CD4-positive, CD25-positive, alpha-beta regulatory T cell (primary cell): ENCODE measurements around the gene GAS2L1. TPM values are rescaled to one million over a fixed set of nuclear protein-coding genes. Genes with fewer than 3 reads are reported as not detected.

Experiments used
- ATAC-seq, 2 donors: fragments of 150-1000 bp; cut with Tn5 transposase; one replicate each; pipeline ENCODE4 v1.10.0; 2021; ENCODE audit warnings: low read depth in 2 of 2, moderate number of reproducible peaks in 2 of 2, moderate library complexity in 1 of 2
- DNase-seq, 3 donors: peaks; one replicate each; pipeline versions ENCODE4 v3.0.0 to v3.0.0-alpha.2; 2012 to 2022; ENCODE audit warnings: mixed read lengths in 1 of 3
- H3K27ac ChIP-seq: one replicate; pipeline ENCODE4 v1.7.0; 2013; ENCODE audit warnings: mild to moderate bottlenecking, low read length; ENCODE audit not compliant: insufficient read depth, poor library complexity, severe bottlenecking
- H3K27me3 ChIP-seq: one replicate; pipeline ENCODE4 v1.7.0; 2013; ENCODE audit warnings: low read length; ENCODE audit not compliant: control insufficient read depth, insufficient read depth
- H3K36me3 ChIP-seq: one replicate; pipeline ENCODE4 v1.7.0; 2013; ENCODE audit warnings: mild to moderate bottlenecking, low read length, moderate library complexity; ENCODE audit not compliant: control insufficient read depth, insufficient read depth
- H3K4me1 ChIP-seq: 2 replicates; pipeline ENCODE4 v1.7.0; 2013; ENCODE audit warnings: mild to moderate bottlenecking, low read length; ENCODE audit not compliant: insufficient read depth, control insufficient read depth, poor library complexity, severe bottlenecking
- H3K4me3 ChIP-seq: one replicate; pipeline ENCODE4 v1.7.0; 2013; ENCODE audit warnings: low read depth, mild to moderate bottlenecking, low read length, moderate library complexity
- H3K9me3 ChIP-seq, 2 experiments: 1 replicate in 1 of 2; 2 replicates in 1 of 2; pipeline ENCODE4 v1.7.0; 2013; ENCODE audit warnings: low read length in 2 of 2, mild to moderate bottlenecking in 1 of 2, moderate library complexity in 1 of 2; ENCODE audit not compliant: control insufficient read depth in 2 of 2
- H3K27ac Mint-ChIP-seq, 3 donors: one replicate each; pipeline ENCODE4 v1.8.0; 2020 to 2022; ENCODE audit warnings: mild to moderate bottlenecking in 3 of 3, mixed read lengths in 3 of 3, moderate library complexity in 2 of 3
- H3K27me3 Mint-ChIP-seq: one replicate; pipeline ENCODE4 v1.8.0; 2022; ENCODE audit warnings: mild to moderate bottlenecking, mixed read lengths
- H3K36me3 Mint-ChIP-seq: one replicate; pipeline ENCODE4 v1.8.0; 2020; ENCODE audit warnings: mixed read lengths
- H3K4me1 Mint-ChIP-seq, 4 donors: one replicate each; pipeline ENCODE4 v1.8.0; 2020 to 2022; ENCODE audit warnings: mixed read lengths in 4 of 4, mild to moderate bottlenecking in 1 of 4
- H3K4me3 Mint-ChIP-seq, 4 donors: one replicate each; pipeline ENCODE4 v1.8.0; 2020 to 2022; ENCODE audit warnings: mild to moderate bottlenecking in 4 of 4, mixed read lengths in 4 of 4, moderate library complexity in 3 of 4
- H3K9me3 Mint-ChIP-seq, 7 donors: one replicate each; pipeline ENCODE4 v1.8.0; 2020 to 2022; ENCODE audit warnings: mixed read lengths in 7 of 7, mild to moderate bottlenecking in 3 of 7, moderate library complexity in 2 of 7
- polyA plus RNA-seq, 4 donors: library from polyadenylated mRNA; unstranded; fragments of 300-500 nt; fragmentation: Illumina TruSeq; gene quantifications; one replicate each; pipeline ENCODE4 v1.2.3, GENCODE V29; 2021
- total RNA-seq: library from RNA; stranded (reverse); gene quantifications from one replicate; pipeline ENCODE4 v1.2.3, GENCODE V29; 2022

GAS2L1 gene
- total and polyA plus RNA-seq, 5 donors from 2014 or later: 0.22 to 1.8 TPM; not detected in 3

- no peak for DNase-seq
- Mint-ChIP-seq H3K4me3 (no peak overlapping the region), H3K36me3 (peaks cover 66% of the 10 kb centered on the region), H3K9me3 (no peaks in the 10 kb centered on the region), H3K4me1 (peaks cover 12 to 32% (median 24%) of the 10 kb centered on the region in 4 donors), H3K27ac (peak overlapping the region in 1 of 3 donors; percentile 62), H3K27me3 (no peaks in the 10 kb centered on the region)
- no peaks in the 10 kb centered on the region for H3K27me3 ChIP-seq
- ATAC-seq: no peak
- H3K9me3 ChIP-seq: no peaks in the 10 kb centered on the region
- H3K4me3 ChIP-seq: no peak overlapping the region
- H3K27ac ChIP-seq: no peak overlapping the region
- H3K4me1 ChIP-seq: no peaks in the 10 kb centered on the region
- peaks cover 96% of the 10 kb centered on the region for H3K36me3 ChIP-seq
These were observed 17.6 kb upstream of the GAS2L1 start for GRCh38 chr22:29288837-29289236.

GRCh38 chr22:29290061-29290460 is 16.4 kb upstream of the GAS2L1 start:
- ATAC-seq: no peak
- no peaks in the 10 kb centered on the region for H3K27me3 ChIP-seq
- H3K9me3 ChIP-seq: no peaks in the 10 kb centered on the region
- H3K36me3 ChIP-seq: peaks cover 96% of the 10 kb centered on the region
- H3K4me1 Mint-ChIP-seq: peaks cover 12 to 27% (median 22%) of the 10 kb centered on the region in 4 donors
- H3K27ac Mint-ChIP-seq: no peak overlapping the region
- no peak for DNase-seq
- no peak overlapping the region for H3K4me3 ChIP-seq
- H3K9me3 Mint-ChIP-seq: no peaks in the 10 kb centered on the region
- no peak overlapping the region for H3K4me3 Mint-ChIP-seq
- H3K4me1 ChIP-seq: no peaks in the 10 kb centered on the region
- no peaks in the 10 kb centered on the region for H3K27me3 Mint-ChIP-seq
- peaks cover 59% of the 10 kb centered on the region for H3K36me3 Mint-ChIP-seq
- H3K27ac ChIP-seq: no peak overlapping the region

- no peak overlapping the region for H3K27ac ChIP-seq
- Mint-ChIP-seq H3K27ac (no peak overlapping the region), H3K4me1 (peaks cover 12 to 23% (median 20%) of the 10 kb centered on the region in 4 donors), H3K36me3 (peaks cover 59% of the 10 kb centered on the region), H3K9me3 (no peaks in the 10 kb centered on the region), H3K27me3 (no peaks in the 10 kb centered on the region), H3K4me3 (no peak overlapping the region)
- ATAC-seq: no peak
- no peaks in the 10 kb centered on the region for H3K9me3 ChIP-seq
- no peak for DNase-seq
- no peak overlapping the region for H3K4me3 ChIP-seq
- no peaks in the 10 kb centered on the region for H3K27me3 ChIP-seq
- peaks cover 98% of the 10 kb centered on the region for H3K36me3 ChIP-seq
- no peaks in the 10 kb centered on the region for H3K4me1 ChIP-seq
These were observed 15.2 kb upstream of the GAS2L1 start for GRCh38 chr22:29291215-29291614.

GRCh38 chr22:29292379-29292778 is 14.1 kb upstream of the GAS2L1 start:
- Mint-ChIP-seq H3K27me3 (no peaks in the 10 kb centered on the region), H3K36me3 (peaks cover 56% of the 10 kb centered on the region), H3K9me3 (no peaks in the 10 kb centered on the region), H3K4me3 (no peak overlapping the region), H3K4me1 (peaks cover 6 to 22% (median 14%) of the 10 kb centered on the region in 4 donors), H3K27ac (no peak overlapping the region)
- H3K27ac ChIP-seq: no peak overlapping the region
- no peak for DNase-seq
- peaks cover 98% of the 10 kb centered on the region for H3K36me3 ChIP-seq
- no peaks in the 10 kb centered on the region for H3K4me1 ChIP-seq
- H3K9me3 ChIP-seq: no peaks in the 10 kb centered on the region
- no peak overlapping the region for H3K4me3 ChIP-seq
- ATAC-seq: no peak
- H3K27me3 ChIP-seq: no peaks in the 10 kb centered on the region

- no peak overlapping the region for H3K27ac Mint-ChIP-seq
- no peaks in the 10 kb centered on the region for H3K27me3 Mint-ChIP-seq
- Histone ChIP-seq H3K27me3 (no peaks in the 10 kb centered on the region), H3K27ac (no peak overlapping the region), H3K4me3 (no peak overlapping the region), H3K36me3 (peaks cover 71% of the 10 kb centered on the region), H3K4me1 (no peaks in the 10 kb centered on the region), H3K9me3 (no peaks in the 10 kb centered on the region)
- H3K36me3 Mint-ChIP-seq: peaks cover 38% of the 10 kb centered on the region
- H3K4me1 Mint-ChIP-seq: peaks cover 0 to 12% (median 2%) of the 10 kb centered on the region in 4 donors
- H3K4me3 Mint-ChIP-seq: no peak overlapping the region
- DNase-seq: no peak
- no peaks in the 10 kb centered on the region for H3K9me3 Mint-ChIP-seq
- no peak for ATAC-seq
These were observed 7.8 kb upstream of the GAS2L1 start for GRCh38 chr22:29298641-29299040.

GRCh38 chr22:29299136-29299900 is 7.1 kb upstream of the GAS2L1 start:
- H3K27ac Mint-ChIP-seq: peak overlapping the region in 1 of 3 donors; percentile 80
- no peak for ATAC-seq
- Histone ChIP-seq H3K36me3 (peaks cover 65% of the 10 kb centered on the region), H3K27me3 (no peaks in the 10 kb centered on the region), H3K4me3 (no peak overlapping the region), H3K9me3 (no peaks in the 10 kb centered on the region), H3K4me1 (no peaks in the 10 kb centered on the region), H3K27ac (no peak overlapping the region)
- peaks cover 38% of the 10 kb centered on the region for H3K36me3 Mint-ChIP-seq
- H3K4me1 Mint-ChIP-seq: peaks cover 0 to 12% (median 2%) of the 10 kb centered on the region in 4 donors
- H3K27me3 Mint-ChIP-seq: peaks cover 4% of the 10 kb centered on the region
- no peaks in the 10 kb centered on the region for H3K9me3 Mint-ChIP-seq
- H3K4me3 Mint-ChIP-seq: peak overlapping the region in 2 of 4 donors; percentile 9 to 43
- no peak for DNase-seq

- Mint-ChIP-seq H3K4me3 (no peak overlapping the region), H3K27me3 (peaks cover 15% of the 10 kb centered on the region), H3K27ac (no peak overlapping the region), H3K9me3 (peaks cover 0 to 2% (median 0%) of the 10 kb centered on the region in 7 donors), H3K36me3 (peaks cover 38% of the 10 kb centered on the region), H3K4me1 (peaks cover 0 to 12% (median 2%) of the 10 kb centered on the region in 4 donors)
- H3K4me3 ChIP-seq: no peak overlapping the region
- ATAC-seq (no peak), DNase-seq (no peak)
- H3K27ac ChIP-seq: no peak overlapping the region
- H3K27me3 ChIP-seq: no peaks in the 10 kb centered on the region
- H3K4me1 ChIP-seq: no peaks in the 10 kb centered on the region
- H3K9me3 ChIP-seq: no peaks in the 10 kb centered on the region
- H3K36me3 ChIP-seq: peaks cover 55% of the 10 kb centered on the region
These were observed 6.0 kb upstream of the GAS2L1 start for GRCh38 chr22:29300467-29300806.
